ENCODE data around the gene MSL1.

The MSL1 gene

DNA sequence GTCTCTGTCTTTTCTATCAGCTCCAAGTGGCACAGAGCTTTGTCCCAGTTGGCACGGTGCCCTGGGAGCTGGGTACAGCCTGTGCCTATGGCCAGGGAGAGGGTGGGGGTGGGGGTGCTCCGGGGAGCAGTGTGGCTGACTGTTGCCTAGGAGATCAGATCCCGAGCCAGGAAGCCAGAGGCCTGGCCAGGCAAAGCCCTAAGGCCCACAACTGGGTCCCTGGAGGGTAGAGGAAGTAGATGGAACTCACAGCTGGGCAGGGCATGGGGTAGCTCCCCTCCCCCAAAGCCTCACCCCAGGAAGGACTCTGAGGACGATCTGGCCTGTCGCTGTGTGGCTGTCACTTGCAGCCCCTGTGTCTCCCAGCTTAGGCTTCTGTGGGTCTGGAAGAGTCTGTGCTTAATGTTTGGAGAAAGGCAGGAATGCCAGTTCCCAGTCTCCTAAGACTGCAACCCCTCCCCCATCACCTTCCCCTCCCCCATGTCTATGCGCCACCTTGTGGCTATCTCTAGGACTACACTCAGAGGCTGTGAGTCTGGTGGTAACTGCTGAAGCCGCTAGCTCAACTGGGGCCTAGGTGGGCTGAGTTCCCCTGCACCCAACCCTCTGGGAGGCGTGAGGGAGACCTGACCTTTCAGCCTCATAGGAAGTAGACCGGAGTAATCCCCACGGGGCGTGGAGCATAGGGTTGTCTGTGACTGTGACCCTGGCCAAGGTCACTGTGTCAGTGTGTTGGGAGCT, 46.4 kb upstream of the MSL1 start:
- no peak overlapping the region for H3K4me3 ChIP-seq (ENCODE audit: insufficient read depth, low read length, poor library complexity, severe bottlenecking)
- H3K36me3 ChIP-seq (ENCODE audit: low read length), result no peaks in the 10 kb centered on the region
- H2AFZ ChIP-seq (ENCODE audit: low read depth, low read length, severe bottlenecking), result no peak overlapping the region
- H3K27ac ChIP-seq (ENCODE audit: low read depth, low read length), result no peak overlapping the region
- no peaks in the 10 kb centered on the region for H3K27me3 ChIP-seq (ENCODE audit: low read length)
- no peaks in the 10 kb centered on the region for H3K79me2 ChIP-seq (ENCODE audit: insufficient read depth, low read length)
- H4K20me1 ChIP-seq (ENCODE audit: low read depth, low read length), result no peaks in the 10 kb centered on the region
- H3K9me3 ChIP-seq (ENCODE audit: insufficient read depth, low read length), result no peaks in the 10 kb centered on the region
- no peak overlapping the region for H3K9ac ChIP-seq (ENCODE audit: low read length)
- H3K9me2 ChIP-seq (replicated peaks; ENCODE audit: insufficient read depth, low read length), result no peaks in the 10 kb centered on the region
- H3F3A ChIP-seq (ENCODE audit: insufficient read depth), result no peaks in the 10 kb centered on the region
- TF ChIP-seq CTCF (IDR thresholded peaks at IDR 0.05; ENCODE audit: insufficient read depth, low read length, poor library complexity, severe bottlenecking), result peak; percentile 80
- TF ChIP-seq EZH2phosphoT487 (conservative IDR thresholded peaks at IDR 0.05; ENCODE audit: low read length), result no peak
- no peak overlapping the region for H3K4me2 ChIP-seq (ENCODE audit: low read depth, low read length, poor library complexity, severe bottlenecking)

DNA sequence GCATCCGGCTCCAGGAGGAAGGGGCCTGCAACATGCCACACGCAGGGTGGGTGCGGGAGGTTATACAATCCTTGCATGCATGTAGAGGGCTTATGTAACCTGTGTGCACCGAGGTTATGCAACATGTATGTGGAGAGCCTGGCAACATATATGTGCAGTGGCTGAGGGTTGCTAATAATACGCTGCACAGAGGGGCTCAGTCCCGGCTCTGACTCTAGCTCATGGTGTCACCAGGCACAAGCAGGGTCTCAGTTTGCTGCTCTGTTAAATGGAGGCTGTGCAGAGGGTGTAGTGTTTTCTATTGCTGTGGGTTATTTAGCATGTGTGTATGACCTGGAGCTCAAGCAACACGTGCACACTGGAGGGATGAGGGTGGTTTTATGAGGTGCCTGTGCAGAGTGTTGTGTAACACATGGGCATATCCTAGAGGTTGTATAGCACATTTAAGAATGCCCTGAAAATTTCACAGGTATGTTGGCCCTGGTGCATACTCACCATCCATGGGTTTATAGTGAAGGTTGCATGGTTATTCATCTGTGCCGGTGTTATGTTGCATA, 45.8 kb upstream of the MSL1 start:
- no peaks in the 10 kb centered on the region for H3K27me3 ChIP-seq (ENCODE audit: low read length)
- H3K9ac ChIP-seq (ENCODE audit: low read length), result no peak overlapping the region
- TF ChIP-seq CTCF (IDR thresholded peaks at IDR 0.05; ENCODE audit: insufficient read depth, low read length, poor library complexity, severe bottlenecking) (no peak), EZH2phosphoT487 (conservative IDR thresholded peaks at IDR 0.05; ENCODE audit: low read length) (no peak)
- H3K9me3 ChIP-seq (ENCODE audit: insufficient read depth, low read length), result no peaks in the 10 kb centered on the region
- H3K4me3 ChIP-seq (ENCODE audit: insufficient read depth, low read length, poor library complexity, severe bottlenecking), result no peak overlapping the region
- no peaks in the 10 kb centered on the region for H3K36me3 ChIP-seq (ENCODE audit: low read length)
- no peak overlapping the region for H2AFZ ChIP-seq (ENCODE audit: low read depth, low read length, severe bottlenecking)
- H3K4me2 ChIP-seq (ENCODE audit: low read depth, low read length, poor library complexity, severe bottlenecking), result no peak overlapping the region
- no peak overlapping the region for H3K27ac ChIP-seq (ENCODE audit: low read depth, low read length)
- no peaks in the 10 kb centered on the region for H3K9me2 ChIP-seq (replicated peaks; ENCODE audit: insufficient read depth, low read length)
- H4K20me1 ChIP-seq (ENCODE audit: low read depth, low read length), result no peaks in the 10 kb centered on the region
- no peaks in the 10 kb centered on the region for H3K79me2 ChIP-seq (ENCODE audit: insufficient read depth, low read length)
- H3F3A ChIP-seq (ENCODE audit: insufficient read depth), result no peaks in the 10 kb centered on the region

- no peaks in the 10 kb centered on the region for H4K20me1 ChIP-seq (ENCODE audit: low read depth, low read length)
- no peak overlapping the region for H3K27ac ChIP-seq (ENCODE audit: low read depth, low read length)
- H3K79me2 ChIP-seq (ENCODE audit: insufficient read depth, low read length), result no peaks in the 10 kb centered on the region
- no peak overlapping the region for H3K9ac ChIP-seq (ENCODE audit: low read length)
- no peaks in the 10 kb centered on the region for H3K9me2 ChIP-seq (replicated peaks; ENCODE audit: insufficient read depth, low read length)
- H3K9me3 ChIP-seq (ENCODE audit: insufficient read depth, low read length), result no peaks in the 10 kb centered on the region
- H3K36me3 ChIP-seq (ENCODE audit: low read length), result no peaks in the 10 kb centered on the region
- H2AFZ ChIP-seq (ENCODE audit: low read depth, low read length, severe bottlenecking), result no peak overlapping the region
- TF ChIP-seq EZH2phosphoT487 (conservative IDR thresholded peaks at IDR 0.05; ENCODE audit: low read length) (no peak), CTCF (IDR thresholded peaks at IDR 0.05; ENCODE audit: insufficient read depth, low read length, poor library complexity, severe bottlenecking) (no peak)
- H3K27me3 ChIP-seq (ENCODE audit: low read length), result no peaks in the 10 kb centered on the region
- no peaks in the 10 kb centered on the region for H3F3A ChIP-seq (ENCODE audit: insufficient read depth)
- H3K4me2 ChIP-seq (ENCODE audit: low read depth, low read length, poor library complexity, severe bottlenecking), result no peak overlapping the region
- no peak overlapping the region for H3K4me3 ChIP-seq (ENCODE audit: insufficient read depth, low read length, poor library complexity, severe bottlenecking)
Observed at GRCh38 chr17:40076591-40076990, 45.2 kb upstream of the MSL1 start.

Measured in SU-DHL-6 (cell line).